DOHH2 (cell line): Measurements from ENCODE around the gene CCNI.
"Not testable (repeated sequence)": the region's sequence is repeated elsewhere in the genome, so short reads cannot be mapped to it uniquely, and the experiment has no call there.

ENCODE experiments used
- H3F3A ChIP-seq: fragments of 200-600 bp; sonication (generic), shearing (Covaris generic); 2 replicates; pipeline ENCODE4 v1.6.0; 2016; ENCODE audit warnings: antibody characterized with exemption, mild to moderate bottlenecking; ENCODE audit not compliant: control insufficient read depth, insufficient read depth
- H3K27ac ChIP-seq: fragments of 200-600 bp; sonication (generic); 2 replicates; pipeline ENCODE4 v1.5.1; 2014; ENCODE audit warnings: low read depth, mild to moderate bottlenecking, low read length, moderate library complexity
- H3K27me3 ChIP-seq: fragments of 200-600 bp; sonication (generic); 2 replicates; pipeline ENCODE4 v1.6.1; 2014; ENCODE audit warnings: mild to moderate bottlenecking, low read length, mixed read lengths; ENCODE audit not compliant: control insufficient read depth
- H3K36me3 ChIP-seq: fragments of 200-600 bp; sonication (generic); 2 replicates; pipeline ENCODE4 v1.6.1; 2014; ENCODE audit warnings: mild to moderate bottlenecking, low read length, moderate library complexity, mixed read lengths; ENCODE audit not compliant: control insufficient read depth
- H3K4me1 ChIP-seq: fragments of 200-600 bp; sonication (generic); 2 replicates; pipeline ENCODE4 v1.6.1; 2014; ENCODE audit warnings: mild to moderate bottlenecking, low read length, mixed read lengths; ENCODE audit not compliant: control insufficient read depth
- H3K4me2 ChIP-seq: fragments of 200-600 bp; sonication (generic); 2 replicates; pipeline ENCODE4 v1.6.0; 2014; ENCODE audit warnings: mild to moderate bottlenecking, low read length, moderate library complexity
- H3K4me3 ChIP-seq: fragments of 200-600 bp; sonication (generic); 2 replicates; pipeline ENCODE4 v1.5.1; 2014; ENCODE audit warnings: mild to moderate bottlenecking, low read length, mixed read lengths
- H3K79me2 ChIP-seq: fragments of 200-600 bp; sonication (generic); 2 replicates; pipeline ENCODE4 v1.6.1; 2014; ENCODE audit warnings: mild to moderate bottlenecking, low read length, mixed read lengths; ENCODE audit not compliant: control insufficient read depth
- H3K9me2 ChIP-seq: fragments of 200-600 bp; sonication (generic); replicated peaks from 2 replicates; pipeline ENCODE4 v1.6.1; 2014; ENCODE audit warnings: mild to moderate bottlenecking, low read length, mixed read lengths; ENCODE audit not compliant: control insufficient read depth
- H3K9me3 ChIP-seq: fragments of 200-600 bp; sonication (generic); 2 replicates; pipeline ENCODE4 v1.6.1; 2014; ENCODE audit warnings: antibody characterized with exemption, low read length, mixed read lengths; ENCODE audit not compliant: control insufficient read depth, insufficient read depth
- H4K20me1 ChIP-seq: fragments of 200-600 bp; sonication (generic); 2 replicates; pipeline ENCODE4 v1.6.0; 2014; ENCODE audit warnings: low read depth, mild to moderate bottlenecking, antibody characterized with exemption, low read length, moderate library complexity; ENCODE audit not compliant: control insufficient read depth, insufficient read depth
- CTCF ChIP-seq: fragments of 200-600 bp; sonication (generic); IDR thresholded peaks from one replicate; pipeline ENCODE4 v1.5.1; 2014; ENCODE audit warnings: antibody characterized with exemption, mild to moderate bottlenecking, low read depth, low read length; ENCODE audit not compliant: poor library complexity, severe bottlenecking
- EZH2phosphoT487 ChIP-seq: fragments of 200-600 bp; sonication (generic); IDR thresholded peaks from 2 replicates; pipeline ENCODE4 v1.6.1; 2017; ENCODE audit warnings: borderline replicate concordance, mild to moderate bottlenecking, antibody characterized with exemption, low read length, moderate library complexity, mixed read lengths

CCNI gene

GRCh38 chr4:77031544-77031943 lies 44.2 kb downstream of the CCNI start:
- Histone ChIP-seq H4K20me1 (no peaks in the 10 kb centered on the region), H3K27ac (no peak overlapping the region), H3F3A (no peaks in the 10 kb centered on the region), H3K27me3 (no peaks in the 10 kb centered on the region), H3K4me3 (no peak overlapping the region), H3K79me2 (no peaks in the 10 kb centered on the region), H3K4me1 (no peaks in the 10 kb centered on the region), H3K4me2 (no peak overlapping the region), H3K9me2 (no peaks in the 10 kb centered on the region), H3K36me3 (peaks cover 55% of the 10 kb centered on the region), H3K9me3 (no peaks in the 10 kb centered on the region)
- no peak for TF ChIP-seq CTCF
- TF ChIP-seq EZH2phosphoT487, result no peak

DNA sequence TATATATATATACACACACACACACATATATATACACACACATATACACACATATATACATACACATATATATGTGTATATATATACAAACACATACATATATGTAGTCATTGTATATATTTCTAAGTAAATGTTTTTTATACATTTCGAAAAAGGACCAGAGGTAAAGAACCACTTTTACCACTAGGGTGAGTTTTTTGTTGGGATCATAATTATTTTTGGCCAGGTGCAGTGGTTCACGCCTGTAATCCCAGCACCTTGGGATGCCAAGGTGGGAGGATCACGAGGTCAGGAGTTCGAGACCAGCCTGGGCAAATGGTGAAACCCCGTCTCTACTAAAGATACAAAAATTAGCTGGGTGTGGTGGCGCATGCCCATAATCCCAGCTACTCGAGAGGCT lies 46.0 kb downstream of the CCNI start:
- not testable (repeated sequence) for H3K4me3 ChIP-seq, H3K9me2 ChIP-seq, H3K27ac ChIP-seq, H3K27me3 ChIP-seq, H3K79me2 ChIP-seq, H3K9me3 ChIP-seq, H3K4me1 ChIP-seq, H3K4me2 ChIP-seq, H4K20me1 ChIP-seq, H3F3A ChIP-seq
- H3K36me3 ChIP-seq, result peaks cover 55% of the 10 kb centered on the region

GRCh38 chr4:77028246-77028645 lies 47.5 kb downstream of the CCNI start:
- Histone ChIP-seq H3K79me2 (no peaks in the 10 kb centered on the region), H3K4me3 (no peak overlapping the region), H3F3A (no peaks in the 10 kb centered on the region), H3K4me2 (no peak overlapping the region), H3K4me1 (no peaks in the 10 kb centered on the region), H3K27me3 (no peaks in the 10 kb centered on the region), H4K20me1 (no peaks in the 10 kb centered on the region), H3K27ac (no peak overlapping the region), H3K9me3 (no peaks in the 10 kb centered on the region), H3K9me2 (no peaks in the 10 kb centered on the region), H3K36me3 (peaks cover 58% of the 10 kb centered on the region)
- TF ChIP-seq CTCF (no peak), EZH2phosphoT487 (no peak)

DNA sequence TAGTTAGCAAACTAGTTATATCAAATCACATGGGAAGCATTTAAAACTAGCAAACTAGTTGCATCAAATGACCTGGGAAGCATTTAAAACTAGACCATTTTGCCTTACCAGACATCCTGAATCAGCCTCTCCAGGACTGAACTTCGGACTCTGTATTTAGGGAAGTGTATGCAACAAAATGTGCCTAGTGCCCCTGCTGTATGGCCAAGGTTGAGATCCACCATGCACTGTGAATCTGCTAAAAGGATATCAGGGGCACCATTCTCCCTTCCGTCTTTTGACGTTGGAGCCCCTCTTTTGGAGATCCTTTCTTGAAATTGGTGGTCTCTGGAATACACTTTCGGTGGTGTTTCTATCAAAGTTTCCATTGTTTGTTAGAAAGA lies 49.5 kb downstream of the CCNI start:
- H3F3A ChIP-seq, result no peaks in the 10 kb centered on the region
- H3K27me3 ChIP-seq, result no peaks in the 10 kb centered on the region
- H3K79me2 ChIP-seq, result no peaks in the 10 kb centered on the region
- no peak overlapping the region for H3K27ac ChIP-seq
- no peak for TF ChIP-seq EZH2phosphoT487
- no peak for TF ChIP-seq CTCF
- no peaks in the 10 kb centered on the region for H3K4me1 ChIP-seq
- no peak overlapping the region for H3K4me3 ChIP-seq
- H3K36me3 ChIP-seq, result peaks cover 61% of the 10 kb centered on the region
- H3K4me2 ChIP-seq, result no peak overlapping the region
- no peaks in the 10 kb centered on the region for H3K9me2 ChIP-seq
- no peaks in the 10 kb centered on the region for H3K9me3 ChIP-seq
- no peaks in the 10 kb centered on the region for H4K20me1 ChIP-seq
